Activated CD4-positive, alpha-beta T cell treated with anti-CD3 and anti-CD28 coated beads, Interleukin-2, amount 10 ng/mL, durations not matched to agents 7 days and 5 days (primary cell): ENCODE measurements around the gene CFB. TPM values are rescaled to one million over a fixed set of nuclear protein-coding genes. Genes with fewer than 3 reads are reported as not detected.
"Not testable (repeated sequence)": the region's sequence is repeated elsewhere in the genome, so short reads cannot be mapped to it uniquely, and the experiment has no call there.

Source experiments
- CTCF ChIA-PET: fragments of 350-600 bp; sonication (Branson Sonifier 250); formaldehyde crosslinking; loops from one replicate; lab custom pipeline; 2021; ENCODE audit warnings: antibody characterized with exemption; lab: Charles Lee
- POLR2A ChIA-PET: fragments of 350-600 bp; sonication (Branson Sonifier 250); formaldehyde crosslinking; loops from one replicate; lab custom pipeline; 2021; ENCODE audit warnings: antibody characterized with exemption; lab: Charles Lee
- DNase-seq: peaks from one replicate; pipeline ENCODE4 v3.0.0-alpha.2; 2020
- H3K27ac Mint-ChIP-seq: one replicate; pipeline ENCODE4 v1.8.0; 2021; ENCODE audit warnings: mild to moderate bottlenecking, moderate library complexity, mixed read lengths
- H3K27me3 Mint-ChIP-seq: one replicate; pipeline ENCODE4 v1.8.0; 2021; ENCODE audit warnings: mixed read lengths
- H3K36me3 Mint-ChIP-seq: one replicate; pipeline ENCODE4 v1.8.0; 2021; ENCODE audit warnings: low read depth, mixed read lengths
- H3K4me1 Mint-ChIP-seq: one replicate; pipeline ENCODE4 v1.8.0; 2021; ENCODE audit warnings: mixed read lengths
- H3K4me3 Mint-ChIP-seq: one replicate; pipeline ENCODE4 v1.8.0; 2021; ENCODE audit warnings: mild to moderate bottlenecking, moderate library complexity, mixed read lengths
- H3K9me3 Mint-ChIP-seq: one replicate; pipeline ENCODE4 v1.8.0; 2021; ENCODE audit warnings: mixed read lengths
- total RNA-seq, 2 experiments: library from RNA; stranded (reverse); gene quantifications; one replicate each; pipeline ENCODE4 v1.2.3, GENCODE V29; 2021

The CFB gene
- total RNA-seq, 2 experiments from 2014 or later = 0.37 TPM; not detected in 1

DNA sequence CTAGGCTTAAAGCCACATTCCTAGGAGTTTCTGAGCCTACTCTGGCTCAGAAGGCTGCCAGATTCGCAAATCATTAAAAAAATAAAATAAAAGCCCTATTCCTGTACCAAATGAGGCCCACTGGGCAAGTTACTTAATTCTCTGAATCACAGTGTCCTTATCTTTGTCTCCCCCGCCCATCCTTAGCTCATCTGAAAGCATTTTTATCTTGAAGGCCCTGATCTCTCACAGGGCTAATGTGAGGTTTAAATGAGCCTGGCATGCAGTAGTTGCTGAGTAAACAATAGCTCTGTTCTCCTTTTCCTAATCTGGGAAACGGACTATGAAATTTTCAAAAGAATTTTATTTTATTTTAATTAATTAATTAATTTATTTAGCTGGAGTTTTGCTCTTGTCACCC lies 41.9 kb upstream of the CFB start:
- no peak overlapping the region for H3K27ac Mint-ChIP-seq
- H3K4me1 Mint-ChIP-seq = peaks cover 27% of the 10 kb centered on the region
- ChIA-PET CTCF (interaction anchor here (1.0 kb wide), 1 partner anchor 14 kb away, joined by 4 read pairs; no protein-coding TSS in a partner anchor), POLR2A (interaction anchor here (0.5 to 0.6 kb wide), 2 partner anchors 27 to 239 kb away, joined by 3 read pairs; partner anchors contain the start of gene GPANK1)
- H3K9me3 Mint-ChIP-seq = no peaks in the 10 kb centered on the region
- no peak overlapping the region for H3K4me3 Mint-ChIP-seq
- peaks cover 14% of the 10 kb centered on the region for H3K27me3 Mint-ChIP-seq
- no peaks in the 10 kb centered on the region for H3K36me3 Mint-ChIP-seq
- DNase-seq = no peak

DNA sequence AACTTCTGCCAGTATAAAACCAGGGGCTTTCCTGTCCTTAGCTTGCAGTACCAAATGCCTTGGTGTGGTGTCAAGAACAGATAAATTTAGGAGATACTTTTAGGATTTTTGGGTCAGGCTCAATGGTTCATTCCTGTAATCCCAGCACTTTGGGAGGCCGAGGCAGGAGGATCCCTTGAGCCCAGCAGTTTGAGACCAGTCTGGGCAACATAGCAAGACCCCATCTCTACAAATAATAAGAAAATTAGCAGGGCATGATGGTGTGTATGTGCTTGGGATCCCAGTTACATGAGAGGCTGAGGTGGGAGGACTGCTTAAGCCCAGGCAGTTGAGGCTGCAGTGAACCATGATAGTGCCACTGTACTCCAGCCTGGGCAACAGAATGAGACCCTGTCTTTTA lies 40.9 kb upstream of the CFB start:
- H3K4me1 Mint-ChIP-seq = peaks cover 16% of the 10 kb centered on the region
- CTCF ChIA-PET = interaction anchor here (1.0 kb wide), 1 partner anchor 13 kb away, joined by 4 read pairs; no protein-coding TSS in a partner anchor
- DNase-seq = no peak
- no peak overlapping the region for H3K27ac Mint-ChIP-seq
- POLR2A ChIA-PET = no interaction called here
- no peak overlapping the region for H3K4me3 Mint-ChIP-seq
- no peaks in the 10 kb centered on the region for H3K9me3 Mint-ChIP-seq
- H3K36me3 Mint-ChIP-seq = no peaks in the 10 kb centered on the region
- peaks cover 14% of the 10 kb centered on the region for H3K27me3 Mint-ChIP-seq

DNA sequence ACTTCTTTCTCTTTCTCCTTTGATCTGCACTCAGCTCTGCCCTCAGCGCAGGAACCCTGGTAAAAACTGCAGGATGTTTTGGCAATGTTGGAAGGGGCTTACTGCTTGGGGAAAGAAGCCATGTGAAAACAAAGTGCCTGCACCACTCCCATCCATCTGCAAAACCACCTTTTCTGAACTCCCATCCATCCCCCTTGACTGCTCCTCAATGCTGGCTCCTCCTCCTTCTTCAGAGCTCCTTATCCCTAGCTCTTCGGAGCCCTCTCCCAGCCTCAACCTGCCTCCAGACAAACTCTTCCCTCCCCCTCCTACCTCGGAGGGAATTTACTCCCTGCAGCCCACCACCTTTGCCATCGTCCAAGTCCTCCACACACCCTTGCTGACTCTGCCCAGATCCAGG lies 39.8 kb upstream of the CFB start:
- no peak for DNase-seq
- Mint-ChIP-seq H3K4me1 (peaks cover 20% of the 10 kb centered on the region), H3K27me3 (peaks cover 14% of the 10 kb centered on the region), H3K36me3 (no peaks in the 10 kb centered on the region), H3K9me3 (no peaks in the 10 kb centered on the region), H3K4me3 (peak overlapping the region; percentile 9), H3K27ac (no peak overlapping the region)
- CTCF ChIA-PET = interaction anchor here (0.8 kb wide), 1 partner anchor 47 kb away, joined by 4 read pairs; no protein-coding TSS in a partner anchor
- POLR2A ChIA-PET = no interaction called here

DNA sequence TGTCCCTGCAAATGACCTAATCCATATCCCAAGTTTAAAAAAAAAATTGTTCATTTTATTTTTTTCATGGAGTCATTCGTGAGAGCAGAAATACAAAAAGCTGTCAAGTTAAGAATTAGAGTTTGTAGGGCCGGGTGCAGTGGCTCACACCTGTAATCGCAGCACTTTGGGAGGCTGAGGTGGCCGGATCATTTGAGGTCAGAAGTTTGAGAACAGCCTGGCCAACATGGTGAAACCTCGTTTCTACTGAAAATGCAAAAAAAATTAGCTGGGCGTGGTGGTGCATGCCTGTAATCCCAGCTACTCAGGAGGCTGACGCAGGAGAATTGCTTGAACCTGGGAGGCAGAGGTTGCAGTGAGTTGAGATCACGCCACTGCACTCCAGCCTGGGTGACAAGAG lies 39.2 kb upstream of the CFB start:
- CTCF ChIA-PET = interaction anchor here (0.6 to 1.7 kb wide), 3 partner anchors 11 to 571 kb away, joined by 3 to 4 read pairs (median 4); no protein-coding TSS in a partner anchor
- peaks cover 21% of the 10 kb centered on the region for H3K4me1 Mint-ChIP-seq
- H3K27me3 Mint-ChIP-seq = peaks cover 14% of the 10 kb centered on the region
- H3K9me3 Mint-ChIP-seq, POLR2A ChIA-PET, H3K4me3 Mint-ChIP-seq, H3K27ac Mint-ChIP-seq, H3K36me3 Mint-ChIP-seq, DNase-seq: not testable (repeated sequence)

DNA sequence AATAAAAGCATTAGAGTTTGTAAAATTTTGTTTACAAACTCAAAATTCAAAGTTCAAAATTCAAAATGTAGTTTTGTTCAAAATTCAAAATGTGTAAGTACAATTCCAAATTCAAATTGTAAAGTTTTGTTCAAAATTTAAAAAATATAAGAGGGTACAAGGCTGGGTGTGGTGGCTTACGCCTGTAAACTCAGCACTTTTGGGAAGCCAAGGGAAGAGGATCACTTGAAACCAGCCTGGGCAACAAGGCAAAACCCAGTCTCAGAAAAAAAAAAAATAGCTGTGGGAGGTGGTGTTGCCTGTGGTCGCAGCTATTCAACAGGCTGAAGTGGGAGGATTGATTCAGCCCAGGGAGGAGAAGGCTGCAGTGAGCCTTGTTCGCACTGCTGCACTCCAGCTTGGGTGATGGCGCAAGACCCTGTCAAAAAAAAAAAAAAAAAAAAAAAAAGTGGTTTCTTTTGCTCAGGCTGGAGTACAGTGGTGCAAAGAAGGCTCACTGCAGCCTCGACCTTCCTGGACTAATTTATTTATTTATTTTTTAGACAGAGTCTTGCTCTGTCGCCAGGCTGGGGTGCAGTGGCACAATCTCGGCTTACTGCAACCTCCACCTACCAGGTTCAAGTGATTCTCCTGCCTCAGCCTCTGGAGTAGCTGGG lies 38.6 kb upstream of the CFB start:
- ChIA-PET CTCF (interaction anchor here (0.6 to 1.7 kb wide), 3 partner anchors 11 to 570 kb away, joined by 3 to 4 read pairs (median 3); partner anchors contain the start of gene ATP6V1G2), POLR2A (no interaction called here)
- Mint-ChIP-seq H3K36me3 (no peaks in the 10 kb centered on the region), H3K27ac (no peak overlapping the region), H3K27me3 (peaks cover 14% of the 10 kb centered on the region), H3K4me1 (peaks cover 21% of the 10 kb centered on the region), H3K9me3 (no peaks in the 10 kb centered on the region), H3K4me3 (no peak overlapping the region)
- no peak for DNase-seq

DNA sequence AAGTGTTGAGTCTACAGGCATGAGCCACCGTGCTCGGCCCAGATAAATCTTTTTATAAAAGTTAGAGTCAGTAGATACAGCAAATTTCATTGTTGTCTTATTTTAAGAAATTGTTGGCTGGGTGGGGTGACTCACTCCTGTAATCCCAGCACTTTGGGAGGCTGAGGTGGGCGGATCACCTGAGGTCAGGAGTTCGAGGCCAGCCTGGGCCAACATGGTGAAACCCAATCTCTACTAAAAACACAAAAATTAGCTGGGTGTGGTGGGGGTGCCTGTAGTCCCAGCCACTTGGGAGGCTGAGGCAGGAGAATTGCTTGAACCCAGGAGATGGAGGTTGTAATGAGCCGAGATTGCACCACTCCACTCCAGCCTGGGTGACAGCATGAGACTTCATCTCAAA lies 37.6 kb upstream of the CFB start:
- H3K36me3 Mint-ChIP-seq, H3K9me3 Mint-ChIP-seq, DNase-seq, H3K4me3 Mint-ChIP-seq, H3K27ac Mint-ChIP-seq: not testable (repeated sequence)
- POLR2A ChIA-PET = interaction anchor here (0.7 kb wide), 1 partner anchor 340 kb away, joined by 3 read pairs; no protein-coding TSS in a partner anchor
- peaks cover 14% of the 10 kb centered on the region for H3K27me3 Mint-ChIP-seq
- peaks cover 13% of the 10 kb centered on the region for H3K4me1 Mint-ChIP-seq
- CTCF ChIA-PET = interaction anchor here (0.6 to 1.7 kb wide), 3 partner anchors 10 to 362 kb away, joined by 3 read pairs; partner anchors contain the start of genes ATP6V1G2, NELFE and SKIC2

DNA sequence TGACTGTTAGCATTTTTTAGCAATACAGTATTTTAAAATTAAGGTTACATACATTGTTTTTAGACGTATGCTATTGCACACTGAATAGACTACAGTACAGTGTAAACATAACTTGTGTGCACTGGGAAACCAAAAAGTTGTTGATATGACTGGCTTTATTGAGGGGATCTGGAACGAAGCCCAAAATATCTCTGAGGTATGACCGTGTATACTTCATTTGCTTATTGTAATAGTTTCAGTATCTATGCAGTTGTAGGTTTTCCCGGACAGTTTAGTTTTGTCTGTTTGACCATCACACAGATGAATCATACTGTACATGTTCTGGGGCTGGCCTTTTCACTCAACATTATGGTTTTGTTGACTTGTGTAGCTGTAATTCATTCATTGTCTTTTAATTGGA lies 37.1 kb upstream of the CFB start:
- POLR2A ChIA-PET = interaction anchor here (0.7 kb wide), 1 partner anchor 340 kb away, joined by 3 read pairs; no protein-coding TSS in a partner anchor
- DNase-seq = no peak
- H3K4me1 Mint-ChIP-seq = peaks cover 13% of the 10 kb centered on the region
- CTCF ChIA-PET = interaction anchor here (0.6 kb wide), 3 partner anchors 42 to 244 kb away, joined by 3 to 4 read pairs (median 3); partner anchors contain the start of genes NELFE and SKIC2
- no peaks in the 10 kb centered on the region for H3K36me3 Mint-ChIP-seq
- no peak overlapping the region for H3K27ac Mint-ChIP-seq
- peaks cover 10% of the 10 kb centered on the region for H3K27me3 Mint-ChIP-seq
- H3K4me3 Mint-ChIP-seq = no peak overlapping the region
- no peaks in the 10 kb centered on the region for H3K9me3 Mint-ChIP-seq

DNA sequence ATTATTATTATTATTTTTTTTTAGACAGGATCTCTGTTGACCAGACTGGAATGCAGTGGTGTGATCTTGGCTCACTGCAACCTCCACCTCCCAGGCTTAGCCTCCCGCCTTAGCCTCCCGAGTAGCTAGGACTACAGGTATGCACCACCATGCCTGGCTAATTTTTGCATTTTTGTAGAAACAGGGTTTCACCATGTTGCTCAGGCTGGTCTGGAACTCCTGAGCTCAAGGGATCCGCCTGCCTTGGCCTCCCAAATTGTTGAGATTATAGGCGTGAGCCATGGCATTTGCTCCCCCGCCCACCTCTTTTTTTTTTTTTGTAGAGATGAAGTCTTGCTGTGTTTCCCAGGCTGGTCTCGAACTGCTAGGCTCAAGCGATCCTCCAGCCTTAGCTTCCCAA lies 36.6 kb upstream of the CFB start:
- peaks cover 13% of the 10 kb centered on the region for H3K4me1 Mint-ChIP-seq
- H3K27ac Mint-ChIP-seq, POLR2A ChIA-PET, H3K27me3 Mint-ChIP-seq, H3K36me3 Mint-ChIP-seq, H3K4me3 Mint-ChIP-seq, DNase-seq, H3K9me3 Mint-ChIP-seq: not testable (repeated sequence)
- CTCF ChIA-PET = interaction anchor here (0.6 to 0.7 kb wide), 3 partner anchors 42 to 313 kb away, joined by 3 to 4 read pairs (median 3); no protein-coding TSS in a partner anchor

DNA sequence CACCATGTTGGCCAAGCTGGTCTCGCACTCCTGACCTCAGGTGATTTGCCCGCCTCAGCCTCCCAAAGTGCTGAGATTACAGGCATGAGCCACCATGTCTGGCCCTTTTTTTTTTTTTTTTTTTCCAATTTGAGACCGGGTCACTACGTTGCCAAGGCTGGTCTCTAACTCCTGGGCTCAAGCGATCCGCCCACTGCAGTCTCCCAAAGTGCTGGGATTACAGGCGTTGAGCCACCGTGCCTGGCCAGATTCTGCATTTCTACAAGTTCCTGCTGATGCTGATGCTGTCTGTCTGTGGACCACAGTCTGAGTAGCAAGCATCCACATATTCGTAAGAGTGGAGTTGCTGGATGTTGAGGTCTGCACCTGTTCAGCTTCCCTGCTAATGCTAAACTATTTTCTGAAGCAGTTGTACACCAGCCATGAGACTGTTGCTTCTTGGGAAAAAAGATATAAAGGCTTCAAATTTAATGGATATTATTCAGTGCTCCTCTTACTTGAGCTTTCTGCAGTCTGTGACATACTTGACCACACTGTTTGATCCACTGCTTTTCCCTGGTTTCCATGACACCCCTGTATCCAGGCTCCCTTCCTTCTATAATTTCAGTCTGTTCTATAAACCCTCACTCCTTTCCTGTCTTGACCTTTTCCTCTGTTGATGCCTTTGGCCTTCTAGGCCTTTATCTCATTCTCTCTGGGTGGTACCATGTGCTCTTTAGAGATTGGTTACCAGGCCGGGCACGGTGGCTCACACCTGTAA lies 33.9 kb upstream of the CFB start:
- no peaks in the 10 kb centered on the region for H3K27me3 Mint-ChIP-seq
- H3K9me3 Mint-ChIP-seq = no peaks in the 10 kb centered on the region
- POLR2A ChIA-PET = no interaction called here
- no peak overlapping the region for H3K27ac Mint-ChIP-seq
- H3K4me3 Mint-ChIP-seq = no peak overlapping the region
- H3K36me3 Mint-ChIP-seq = no peaks in the 10 kb centered on the region
- DNase-seq = no peak
- CTCF ChIA-PET = interaction anchor here (0.6 kb wide), 1 partner anchor 9 kb away, joined by 3 read pairs; no protein-coding TSS in a partner anchor
- peaks cover 9% of the 10 kb centered on the region for H3K4me1 Mint-ChIP-seq

DNA sequence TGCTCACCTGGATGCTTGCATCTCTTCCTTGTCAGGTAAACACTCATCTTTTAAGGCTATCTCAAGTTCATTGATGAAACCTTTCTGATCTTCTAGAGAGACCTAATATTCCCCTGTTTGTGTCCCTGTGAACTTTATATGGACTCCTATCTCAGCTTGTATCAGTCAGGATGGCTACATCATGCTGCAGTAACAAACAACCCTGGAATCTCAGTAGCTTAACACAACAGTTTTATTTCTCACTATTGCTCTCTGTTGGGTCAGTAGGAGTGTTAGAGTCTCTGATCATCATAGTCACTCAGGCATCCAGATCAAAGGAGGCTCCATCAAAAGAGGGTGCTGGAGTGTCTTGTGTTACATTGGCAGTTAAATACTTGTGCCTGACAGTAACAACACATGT lies 30.5 kb upstream of the CFB start:
- ChIA-PET POLR2A (no interaction called here), CTCF (interaction anchor here (1.6 kb wide), 1 partner anchor 49 kb away, joined by 3 read pairs; no protein-coding TSS in a partner anchor)
- H3K9me3 Mint-ChIP-seq = no peaks in the 10 kb centered on the region
- DNase-seq = no peak
- peaks cover 2% of the 10 kb centered on the region for H3K27me3 Mint-ChIP-seq
- no peak overlapping the region for H3K4me3 Mint-ChIP-seq
- no peak overlapping the region for H3K27ac Mint-ChIP-seq
- H3K36me3 Mint-ChIP-seq = no peaks in the 10 kb centered on the region
- H3K4me1 Mint-ChIP-seq = peaks cover 4% of the 10 kb centered on the region

DNA sequence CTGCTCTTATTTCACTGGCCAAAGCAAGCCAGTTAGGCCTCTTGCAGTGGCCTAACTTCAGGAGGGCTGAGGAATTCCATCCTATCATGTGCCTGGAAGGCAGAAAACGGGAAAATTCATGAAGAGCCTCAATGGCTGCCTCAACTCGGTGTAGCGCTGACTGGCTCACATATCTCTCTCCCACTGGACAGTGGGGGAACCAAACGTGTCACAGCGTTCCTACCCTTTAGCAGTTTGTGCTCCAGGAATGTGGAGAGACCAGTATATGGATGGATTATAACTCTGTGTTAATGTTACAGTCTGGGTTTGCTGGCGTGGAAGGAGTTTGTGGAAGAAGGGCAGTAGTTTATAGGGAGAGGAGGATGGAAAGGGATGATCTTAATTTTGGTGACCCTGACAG lies 30.1 kb upstream of the CFB start:
- Mint-ChIP-seq H3K27ac (no peak overlapping the region), H3K27me3 (peaks cover 2% of the 10 kb centered on the region), H3K4me3 (no peak overlapping the region), H3K9me3 (no peaks in the 10 kb centered on the region), H3K36me3 (no peaks in the 10 kb centered on the region), H3K4me1 (peaks cover 3% of the 10 kb centered on the region)
- ChIA-PET CTCF (interaction anchor here (1.6 kb wide), 1 partner anchor 49 kb away, joined by 3 read pairs; no protein-coding TSS in a partner anchor), POLR2A (no interaction called here)
- no peak for DNase-seq

DNA sequence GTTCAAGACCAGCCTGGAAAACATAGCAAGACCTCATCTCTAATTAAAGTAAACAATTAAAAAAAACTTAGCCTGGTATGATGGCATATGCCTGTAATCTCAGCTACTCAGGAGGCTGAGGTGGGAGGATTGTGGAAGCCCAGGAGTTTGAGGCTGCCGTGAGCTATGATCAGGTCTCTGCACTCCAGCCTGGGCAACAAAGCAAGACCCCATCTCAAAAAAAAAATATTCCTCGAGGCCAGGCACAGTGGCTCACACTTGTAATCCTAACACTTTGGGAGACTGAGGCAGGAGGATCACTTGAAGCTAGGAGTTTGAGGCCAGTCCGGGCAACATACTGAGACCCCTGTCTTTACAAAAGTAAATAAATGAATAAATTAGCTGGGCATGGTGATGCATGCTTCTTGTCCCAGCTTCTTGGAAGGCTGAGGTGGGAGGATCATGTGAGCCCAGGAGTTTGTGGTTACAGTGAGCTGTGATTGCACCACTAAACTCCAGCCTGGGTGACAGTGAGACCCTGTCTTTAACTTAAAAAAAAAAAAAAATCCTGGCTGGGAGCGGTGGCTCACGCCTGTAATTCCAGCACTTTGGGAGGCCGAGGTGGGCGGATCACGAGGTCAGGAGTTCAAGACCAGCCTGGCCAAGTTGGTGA lies 27.7 kb upstream of the CFB start:
- H3K27ac Mint-ChIP-seq = no peak overlapping the region
- POLR2A ChIA-PET = interaction anchor here (0.6 kb wide), 2 partner anchors 23 to 103 kb away, joined by 5 to 7 read pairs; no protein-coding TSS in a partner anchor

More for the DNA sequence above, 27.7 kb upstream of the CFB start:
- CTCF ChIA-PET = interaction anchor here (1.0 to 1.2 kb wide), 2 partner anchors 11 to 14 kb away, joined by 3 to 4 read pairs; no protein-coding TSS in a partner anchor
- H3K27me3 Mint-ChIP-seq = peaks cover 2% of the 10 kb centered on the region
- no peaks in the 10 kb centered on the region for H3K9me3 Mint-ChIP-seq
- H3K4me1 Mint-ChIP-seq = no peaks in the 10 kb centered on the region
- no peaks in the 10 kb centered on the region for H3K36me3 Mint-ChIP-seq
- DNase-seq = no peak
- H3K4me3 Mint-ChIP-seq = no peak overlapping the region
